Activated CD4-positive, alpha-beta T cell treated with anti-CD3 and anti-CD28 coated beads, Interleukin-2, amount 10 ng/mL, durations not matched to agents 7 days and 5 days (primary cell): Measurements from ENCODE around the gene EPB41L3. TPM values are rescaled to one million over a fixed set of nuclear protein-coding genes. Genes with fewer than 3 reads are reported as not detected.
"Not testable (repeated sequence)": the region's sequence is repeated elsewhere in the genome, so short reads cannot be mapped to it uniquely, and the experiment has no call there.

Experiments
- CTCF ChIA-PET: fragments of 350-600 bp; sonication (Branson Sonifier 250); formaldehyde crosslinking; loops from one replicate; lab custom pipeline; 2021; ENCODE audit warnings: antibody characterized with exemption; lab: Charles Lee
- POLR2A ChIA-PET: fragments of 350-600 bp; sonication (Branson Sonifier 250); formaldehyde crosslinking; loops from one replicate; lab custom pipeline; 2021; ENCODE audit warnings: antibody characterized with exemption; lab: Charles Lee
- DNase-seq: peaks from one replicate; pipeline ENCODE4 v3.0.0-alpha.2; 2020
- H3K27ac Mint-ChIP-seq: one replicate; pipeline ENCODE4 v1.8.0; 2021; ENCODE audit warnings: mild to moderate bottlenecking, moderate library complexity, mixed read lengths
- H3K27me3 Mint-ChIP-seq: one replicate; pipeline ENCODE4 v1.8.0; 2021; ENCODE audit warnings: mixed read lengths
- H3K36me3 Mint-ChIP-seq: one replicate; pipeline ENCODE4 v1.8.0; 2021; ENCODE audit warnings: low read depth, mixed read lengths
- H3K4me1 Mint-ChIP-seq: one replicate; pipeline ENCODE4 v1.8.0; 2021; ENCODE audit warnings: mixed read lengths
- H3K4me3 Mint-ChIP-seq: one replicate; pipeline ENCODE4 v1.8.0; 2021; ENCODE audit warnings: mild to moderate bottlenecking, moderate library complexity, mixed read lengths
- H3K9me3 Mint-ChIP-seq: one replicate; pipeline ENCODE4 v1.8.0; 2021; ENCODE audit warnings: mixed read lengths
- total RNA-seq, 2 experiments: library from RNA; stranded (reverse); gene quantifications; one replicate each; pipeline ENCODE4 v1.2.3, GENCODE V29; 2021

Gene EPB41L3
- total RNA-seq, 2 experiments from 2014 or later: 13.7 to 14.0 TPM

- Mint-ChIP-seq H3K27me3 (peaks cover 1% of the 10 kb centered on the region), H3K27ac (no peak overlapping the region), H3K4me1 (peaks cover 4% of the 10 kb centered on the region), H3K36me3 (no peaks in the 10 kb centered on the region), H3K9me3 (no peaks in the 10 kb centered on the region), H3K4me3 (no peak overlapping the region)
- DNase-seq: no peak
- ChIA-PET CTCF (no interaction called here), POLR2A (no interaction called here)
These were observed 23.3 kb downstream of the EPB41L3 start for GRCh38 chr18:5520464-5520863.

DNA sequence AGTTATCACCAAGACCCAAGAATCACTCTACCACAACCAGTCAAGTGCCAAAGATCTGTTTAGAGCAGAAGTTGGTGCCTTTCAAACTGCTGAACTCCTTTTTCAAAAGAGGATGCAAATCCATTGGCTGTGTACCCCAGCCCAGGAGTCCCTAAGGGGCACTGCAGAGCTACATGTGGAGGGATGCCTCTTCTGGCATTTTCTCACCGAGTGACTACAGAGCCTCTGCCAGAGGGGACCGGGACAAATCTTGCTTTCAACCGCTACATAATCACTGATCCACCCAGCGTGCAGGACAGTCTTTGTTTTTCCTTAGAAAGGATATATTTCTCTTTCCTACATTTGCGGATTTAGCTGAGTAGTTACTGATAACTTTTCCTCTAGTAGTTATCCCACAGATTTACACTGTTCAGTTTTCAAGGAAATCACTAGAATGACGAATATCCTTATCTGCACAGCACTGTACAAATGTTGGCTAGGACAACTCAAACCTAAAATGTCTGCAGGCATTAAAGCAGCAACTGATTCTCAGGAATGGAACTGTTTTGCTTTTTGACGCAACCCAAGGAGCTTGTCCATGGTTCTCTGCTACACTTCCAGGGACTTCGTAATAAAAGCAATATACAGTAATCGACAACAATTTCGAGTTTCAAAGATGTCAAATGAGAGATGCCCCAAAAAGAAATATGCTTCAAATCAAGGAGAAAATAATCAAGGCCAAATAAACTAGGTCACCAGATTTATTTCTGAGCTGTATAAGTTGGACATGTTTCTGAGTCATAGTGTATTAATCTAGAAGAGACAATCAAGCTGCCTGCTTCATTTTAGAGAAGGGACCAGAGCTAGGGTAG, 24.1 kb downstream of the EPB41L3 start:
- Mint-ChIP-seq H3K36me3 (no peaks in the 10 kb centered on the region), H3K9me3 (no peaks in the 10 kb centered on the region), H3K4me1 (peaks cover 5% of the 10 kb centered on the region), H3K4me3 (no peak overlapping the region), H3K27me3 (peaks cover 1% of the 10 kb centered on the region), H3K27ac (no peak overlapping the region)
- CTCF ChIA-PET: no interaction called here
- POLR2A ChIA-PET: no interaction called here
- DNase-seq: no peak

DNA sequence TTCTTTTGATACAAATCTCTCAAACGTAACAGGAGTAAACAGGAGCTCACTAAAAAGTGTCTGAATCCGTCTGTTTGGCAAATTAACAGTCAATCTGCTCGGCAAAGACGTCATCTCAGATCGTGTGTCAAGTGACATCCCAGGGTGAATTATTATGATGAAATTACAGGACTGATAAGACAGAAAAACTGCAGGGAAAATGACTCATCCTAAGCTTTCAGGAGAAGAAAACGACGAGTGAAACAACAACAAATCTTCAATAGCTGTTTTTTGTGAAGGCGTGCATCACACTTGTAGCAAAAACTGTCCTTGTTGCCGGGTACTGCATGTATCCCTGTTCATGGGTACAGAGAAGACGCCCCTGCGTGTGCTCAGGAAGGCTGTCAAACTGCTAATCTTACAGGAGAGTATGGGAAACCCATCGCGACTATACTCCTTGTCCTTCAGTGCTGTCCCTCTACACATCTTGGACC, 24.9 kb downstream of the EPB41L3 start:
- Mint-ChIP-seq H3K36me3 (no peaks in the 10 kb centered on the region), H3K4me3 (no peak overlapping the region), H3K4me1 (peaks cover 5% of the 10 kb centered on the region), H3K27ac (no peak overlapping the region), H3K9me3 (no peaks in the 10 kb centered on the region), H3K27me3 (peaks cover 1% of the 10 kb centered on the region)
- no peak for DNase-seq
- ChIA-PET CTCF (no interaction called here), POLR2A (no interaction called here)

- ChIA-PET CTCF (no interaction called here), POLR2A (no interaction called here)
- Mint-ChIP-seq H3K4me3 (no peak overlapping the region), H3K27me3 (peaks cover 1% of the 10 kb centered on the region), H3K4me1 (peaks cover 5% of the 10 kb centered on the region), H3K9me3 (no peaks in the 10 kb centered on the region), H3K36me3 (no peaks in the 10 kb centered on the region), H3K27ac (no peak overlapping the region)
- no peak for DNase-seq
These were observed 25.5 kb downstream of the EPB41L3 start for GRCh38 chr18:5518179-5518770.

DNA sequence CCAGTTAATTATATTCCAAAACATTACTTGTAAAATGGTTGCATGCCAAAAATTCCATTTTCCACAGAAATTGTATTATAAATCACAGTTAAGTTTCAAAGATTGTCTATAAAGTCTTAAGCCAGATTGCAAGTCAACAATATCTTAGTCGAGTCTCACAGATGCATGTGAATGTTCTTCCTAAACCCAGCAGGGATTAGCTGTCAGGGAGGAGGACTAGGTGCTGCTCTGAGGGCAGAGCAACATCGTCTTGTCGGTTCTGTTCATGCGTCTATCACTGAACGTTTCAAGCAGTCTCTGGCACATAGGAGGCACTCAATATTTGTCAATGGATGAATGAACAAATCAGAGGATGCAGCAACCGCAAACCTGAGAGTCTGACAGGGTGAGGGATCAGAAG, 27.0 kb downstream of the EPB41L3 start:
- POLR2A ChIA-PET: no interaction called here
- CTCF ChIA-PET: no interaction called here
- no peak overlapping the region for H3K27ac Mint-ChIP-seq
- H3K9me3 Mint-ChIP-seq: no peaks in the 10 kb centered on the region
- no peak for DNase-seq
- H3K27me3 Mint-ChIP-seq: no peaks in the 10 kb centered on the region
- H3K4me3 Mint-ChIP-seq: no peak overlapping the region
- H3K36me3 Mint-ChIP-seq: no peaks in the 10 kb centered on the region
- H3K4me1 Mint-ChIP-seq: peaks cover 5% of the 10 kb centered on the region

- DNase-seq: no peak
- Mint-ChIP-seq H3K36me3 (no peaks in the 10 kb centered on the region), H3K27ac (no peak overlapping the region), H3K27me3 (no peaks in the 10 kb centered on the region), H3K4me3 (no peak overlapping the region), H3K4me1 (peaks cover 5% of the 10 kb centered on the region), H3K9me3 (no peaks in the 10 kb centered on the region)
- POLR2A ChIA-PET: interaction anchor here (0.7 kb wide), 1 partner anchor 14 kb away, joined by 3 read pairs; no protein-coding TSS in a partner anchor
- CTCF ChIA-PET: no interaction called here
These were observed 28.6 kb downstream of the EPB41L3 start for GRCh38 chr18:5515011-5515784.

DNA sequence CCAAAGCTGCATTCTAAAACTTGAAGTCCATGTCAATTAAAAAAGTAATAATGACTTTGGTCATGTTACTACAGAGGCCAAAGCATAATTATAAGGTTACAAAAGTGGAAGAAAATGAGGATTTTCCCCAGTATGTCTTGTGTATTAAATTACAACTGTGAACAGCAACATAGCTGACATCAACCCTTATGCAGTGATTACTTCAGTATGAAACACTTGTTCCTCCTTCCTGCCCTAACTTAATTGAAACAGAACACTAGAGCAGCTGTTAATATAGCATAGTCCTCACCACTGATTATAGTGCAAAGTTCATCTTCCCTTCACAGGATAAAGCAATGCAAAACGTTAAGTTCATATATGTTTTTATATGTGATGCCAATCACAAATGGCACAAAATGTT, 29.9 kb downstream of the EPB41L3 start:
- no peak overlapping the region for H3K4me3 Mint-ChIP-seq
- H3K36me3 Mint-ChIP-seq: no peaks in the 10 kb centered on the region
- H3K27me3 Mint-ChIP-seq: no peaks in the 10 kb centered on the region
- no peaks in the 10 kb centered on the region for H3K9me3 Mint-ChIP-seq
- ChIA-PET POLR2A (no interaction called here), CTCF (no interaction called here)
- no peak for DNase-seq
- no peak overlapping the region for H3K27ac Mint-ChIP-seq
- H3K4me1 Mint-ChIP-seq: peaks cover 5% of the 10 kb centered on the region

DNA sequence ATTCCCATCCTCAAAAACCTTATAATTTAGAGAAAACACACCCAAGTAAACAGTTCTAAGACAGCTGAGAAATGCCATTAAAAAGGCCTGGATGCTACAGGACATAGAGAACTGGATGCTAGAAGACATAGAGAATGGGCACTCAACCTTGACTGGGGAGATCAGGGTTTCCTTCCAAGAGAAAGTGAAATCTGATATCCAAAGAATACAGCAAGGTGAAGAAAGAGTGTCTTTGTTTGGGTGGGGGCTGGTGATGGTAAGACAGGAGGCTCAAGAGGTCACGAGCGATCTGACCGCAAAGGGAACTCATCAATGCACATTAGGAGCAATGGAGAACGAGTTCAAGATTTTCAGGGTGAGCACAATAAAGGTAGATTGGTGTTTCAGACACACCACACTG, 31.6 kb downstream of the EPB41L3 start:
- Mint-ChIP-seq H3K27ac (no peak overlapping the region), H3K9me3 (no peaks in the 10 kb centered on the region), H3K4me3 (no peak overlapping the region), H3K4me1 (peaks cover 5% of the 10 kb centered on the region), H3K27me3 (no peaks in the 10 kb centered on the region), H3K36me3 (no peaks in the 10 kb centered on the region)
- DNase-seq: no peak
- CTCF ChIA-PET: no interaction called here
- POLR2A ChIA-PET: no interaction called here

DNA sequence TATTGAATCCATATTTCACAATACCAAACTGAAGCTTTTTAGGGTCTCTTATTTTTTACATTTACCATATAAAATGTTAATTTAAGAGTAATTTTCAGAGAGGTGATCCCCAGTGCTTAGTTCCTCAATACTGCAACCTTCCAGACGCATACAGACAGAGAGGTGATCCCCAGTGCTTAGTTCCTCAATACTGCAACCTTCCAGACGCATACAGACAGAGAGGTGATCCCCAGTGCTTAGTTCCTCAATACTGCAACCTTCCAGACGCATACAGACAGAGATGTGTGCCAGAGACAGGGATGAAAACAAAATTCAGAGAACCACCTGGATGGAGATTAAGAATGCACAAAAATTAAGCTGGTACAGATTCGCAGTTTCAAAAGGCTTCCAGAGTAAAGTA, 32.3 kb downstream of the EPB41L3 start:
- H3K27ac Mint-ChIP-seq, H3K27me3 Mint-ChIP-seq, DNase-seq, H3K9me3 Mint-ChIP-seq, H3K4me1 Mint-ChIP-seq, CTCF ChIA-PET, H3K36me3 Mint-ChIP-seq, H3K4me3 Mint-ChIP-seq, POLR2A ChIA-PET: not testable (repeated sequence)

DNA sequence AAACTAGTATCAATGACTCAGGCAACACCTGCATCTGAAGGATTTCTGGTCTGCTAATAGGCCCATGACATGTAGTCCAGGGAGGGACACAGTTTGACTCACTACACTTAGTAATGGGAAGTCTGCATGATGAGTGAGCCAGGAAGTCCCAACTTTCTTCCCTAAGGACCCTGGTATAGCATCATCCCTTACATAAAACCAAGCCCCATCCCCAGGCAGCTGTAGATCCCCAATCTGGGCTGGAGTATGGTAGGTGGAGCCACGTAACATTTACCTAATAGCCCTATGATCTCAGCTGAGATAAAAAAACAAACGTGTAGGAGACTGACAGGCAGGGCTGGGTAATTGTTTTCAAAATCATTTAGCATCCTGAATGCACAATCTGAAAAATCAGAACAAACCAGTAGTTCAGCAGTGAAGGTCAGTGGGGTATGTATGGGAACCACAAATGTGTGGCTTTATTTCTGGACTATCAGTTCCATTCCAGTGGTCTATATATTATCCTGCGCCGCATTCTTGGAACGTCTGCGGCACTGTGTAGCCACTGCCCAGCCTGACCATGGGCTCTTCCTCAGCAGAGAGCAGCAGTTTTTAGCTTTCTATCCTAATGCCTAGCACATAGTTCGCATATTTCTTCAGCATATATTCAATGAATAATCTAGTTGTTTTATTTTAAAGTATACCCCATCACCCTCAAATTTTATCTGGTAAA, 33.5 kb downstream of the EPB41L3 start:
- H3K36me3 Mint-ChIP-seq: no peaks in the 10 kb centered on the region
- ChIA-PET POLR2A (no interaction called here), CTCF (no interaction called here)
- no peak for DNase-seq
- H3K4me1 Mint-ChIP-seq: no peaks in the 10 kb centered on the region
- H3K27ac Mint-ChIP-seq: no peak overlapping the region
- H3K4me3 Mint-ChIP-seq: no peak overlapping the region
- no peaks in the 10 kb centered on the region for H3K9me3 Mint-ChIP-seq
- H3K27me3 Mint-ChIP-seq: no peaks in the 10 kb centered on the region

DNA sequence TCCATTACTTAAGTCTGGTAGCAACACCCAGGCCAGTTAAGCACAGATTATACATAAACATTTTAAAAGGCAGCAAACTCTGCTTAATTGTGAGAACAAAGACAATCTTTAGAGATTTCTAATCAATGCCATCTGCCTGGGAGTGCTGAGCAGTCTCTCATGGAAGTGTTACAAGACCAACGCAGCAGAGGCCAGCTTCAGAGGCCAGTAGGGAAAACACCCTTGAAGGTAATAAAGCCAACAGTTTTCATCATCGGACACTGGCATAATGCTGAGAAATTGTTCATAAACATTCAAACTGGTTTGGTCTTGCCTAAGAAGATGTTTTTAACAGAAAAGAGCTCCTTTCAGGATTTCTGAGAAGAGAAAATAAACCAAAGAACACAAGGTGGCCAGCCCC, 35.0 kb downstream of the EPB41L3 start:
- H3K4me1 Mint-ChIP-seq: no peaks in the 10 kb centered on the region
- H3K27me3 Mint-ChIP-seq: no peaks in the 10 kb centered on the region

GRCh38 chr18:5507756-5508155, 36.0 kb downstream of the EPB41L3 start:
- H3K9me3 Mint-ChIP-seq: no peaks in the 10 kb centered on the region
- no peaks in the 10 kb centered on the region for H3K4me1 Mint-ChIP-seq
- H3K36me3 Mint-ChIP-seq: no peaks in the 10 kb centered on the region
- no peak overlapping the region for H3K27ac Mint-ChIP-seq
- H3K27me3 Mint-ChIP-seq: no peaks in the 10 kb centered on the region
- POLR2A ChIA-PET: no interaction called here
- CTCF ChIA-PET: no interaction called here
- no peak overlapping the region for H3K4me3 Mint-ChIP-seq
- DNase-seq: no peak

More for the DNA sequence above, 35.0 kb downstream of the EPB41L3 start:
- H3K27ac Mint-ChIP-seq: no peak overlapping the region
- H3K4me3 Mint-ChIP-seq: no peak overlapping the region
- H3K36me3 Mint-ChIP-seq: no peaks in the 10 kb centered on the region
- POLR2A ChIA-PET: no interaction called here
- CTCF ChIA-PET: interaction anchor here (1.4 kb wide), 1 partner anchor 9 kb away, joined by 3 read pairs; no protein-coding TSS in a partner anchor
- no peaks in the 10 kb centered on the region for H3K9me3 Mint-ChIP-seq
- DNase-seq: no peak
